ENCODE results near the gene DCAF4L1. TPM values are rescaled to one million over a fixed set of nuclear protein-coding genes. Genes with fewer than 3 reads are reported as not detected.

The DCAF4L1 gene, protein sequence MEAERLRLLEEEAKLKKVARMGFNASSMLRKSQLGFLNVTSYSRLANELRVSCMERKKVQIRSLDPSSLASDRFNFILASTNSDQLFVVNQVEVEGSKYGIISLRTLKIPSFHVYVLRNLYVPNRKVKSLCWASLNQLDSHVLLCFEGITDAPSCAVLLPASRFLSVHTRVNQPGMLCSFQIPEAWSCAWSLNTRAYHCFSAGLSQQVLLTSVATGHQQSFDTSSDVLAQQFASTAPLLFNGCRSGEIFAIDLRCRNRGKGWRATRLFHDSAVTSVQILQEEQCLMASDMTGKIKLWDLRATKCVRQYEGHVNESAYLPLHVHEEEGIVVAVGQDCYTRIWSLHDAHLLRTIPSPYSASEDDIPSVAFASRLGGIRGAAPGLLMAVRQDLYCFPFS
- 0.15 TPM in 1 of 2 replicates, not detected in the other for total RNA-seq

DNA sequence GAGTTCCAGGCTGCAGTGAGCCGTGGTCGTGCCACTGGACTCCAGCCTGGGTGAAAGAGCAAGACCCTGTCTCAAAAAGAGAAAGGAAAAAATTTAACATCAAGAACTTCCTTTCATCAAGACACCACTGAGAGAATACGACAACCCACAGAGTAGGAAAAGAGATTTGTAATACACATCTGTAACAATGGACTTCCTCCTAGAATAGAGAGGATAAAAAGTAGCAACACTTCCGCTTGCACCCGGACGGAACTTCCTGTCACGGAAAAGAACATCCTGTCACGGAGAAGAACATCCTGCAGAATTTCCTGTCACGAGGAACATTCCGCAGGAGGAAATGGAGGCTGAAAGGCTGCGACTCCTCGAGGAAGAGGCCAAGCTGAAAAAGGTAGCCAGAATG lies at the start of gene DCAF4L1:
DCAF4L1 (plus strand) TSS at position 301 of the 400 bp plus-strand sequence; CDS start at position 338, 37 bp downstream.
- DNase-seq (ENCODE audit: low read depth): no peak

- no peak for DNase-seq (ENCODE audit: low read depth)
These were observed 48.6 kb upstream of the DCAF4L1 start for GRCh38 chr4:41932988-41933387.

DNA sequence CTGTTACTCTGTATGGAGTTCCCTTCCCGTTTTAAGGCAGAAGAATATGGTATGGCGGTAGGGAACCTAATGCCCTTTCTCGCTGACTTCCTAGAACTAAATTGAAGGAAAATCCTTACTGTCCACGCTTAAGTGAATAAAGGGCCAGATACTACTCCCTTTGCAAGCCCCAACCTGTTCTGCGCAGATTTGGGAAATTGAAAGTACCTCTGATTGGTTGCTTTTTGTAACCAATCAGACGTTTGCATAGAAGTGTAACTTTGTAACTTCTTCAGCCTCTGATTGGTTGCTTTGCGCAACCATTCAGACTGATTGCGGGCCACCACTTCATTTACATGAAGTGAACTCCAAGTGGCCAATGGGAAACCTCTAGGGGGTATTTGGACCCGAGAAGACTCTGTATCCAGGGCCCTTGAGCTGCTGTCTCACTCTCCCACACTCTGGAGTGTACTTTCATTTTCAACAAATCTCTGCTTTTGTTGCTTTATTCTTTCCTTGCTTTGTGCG lies 47.5 kb upstream of the DCAF4L1 start:
- DNase-seq (ENCODE audit: low read depth): no peak

GRCh38 chr4:41934514-41934900 lies 47.0 kb upstream of the DCAF4L1 start:
- no peak for DNase-seq (ENCODE audit: low read depth)

DNA sequence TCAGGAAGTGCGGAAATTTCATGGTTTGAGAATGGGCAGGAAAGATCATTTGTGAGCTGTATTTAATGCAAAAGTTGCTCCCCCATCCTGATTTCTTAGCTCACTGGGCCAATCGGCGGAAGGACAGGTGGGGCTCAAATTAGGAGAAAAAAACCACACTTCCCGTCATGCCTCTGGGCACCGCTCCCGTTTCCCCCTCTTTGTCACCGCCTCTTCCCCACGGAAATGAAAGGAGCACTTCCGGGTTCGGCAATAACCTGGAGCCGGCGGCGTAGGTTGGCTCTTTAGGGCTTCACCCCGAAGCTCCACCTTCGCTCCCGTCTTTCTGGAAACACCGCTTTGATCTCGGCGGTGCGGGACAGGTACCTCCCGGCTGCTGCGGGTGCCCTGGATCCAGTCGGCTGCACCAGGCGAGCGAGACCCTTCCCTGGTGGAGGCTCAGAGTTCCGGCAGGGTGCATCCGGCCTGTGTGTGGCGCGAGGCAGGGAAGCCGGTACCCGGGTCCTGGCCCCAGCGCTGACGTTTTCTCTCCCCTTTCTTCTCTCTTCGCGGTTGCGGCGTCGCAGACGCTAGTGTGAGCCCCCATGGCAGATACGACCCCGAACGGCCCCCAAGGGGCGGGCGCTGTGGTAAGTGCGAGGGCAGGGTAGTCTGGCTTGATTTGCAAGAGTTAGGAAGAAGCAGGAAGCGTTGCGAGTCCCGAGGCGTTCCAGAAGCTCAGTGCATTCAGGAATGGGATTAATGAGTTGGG lies 46.5 kb upstream of the DCAF4L1 start, which contains the start of gene TMEM33:
TMEM33 (plus strand) TSS at position 529 of the 751 bp plus-strand sequence; CDS start at position 585, 56 bp downstream.
- DNase-seq (ENCODE audit: low read depth): peak; percentile 84

- DNase-seq (ENCODE audit: low read depth): peak; percentile 13
These were observed 45.9 kb upstream of the DCAF4L1 start for GRCh38 chr4:41935652-41936021.

GRCh38 chr4:41939016-41939626 lies 42.4 kb upstream of the DCAF4L1 start:
- DNase-seq (ENCODE audit: low read depth): peak; percentile 52

- DNase-seq (ENCODE audit: low read depth): no peak
These were observed 40.7 kb upstream of the DCAF4L1 start for GRCh38 chr4:41940834-41941233.

- DNase-seq (ENCODE audit: low read depth): no peak
These were observed 38.0 kb upstream of the DCAF4L1 start for GRCh38 chr4:41943506-41943905.

GRCh38 chr4:41944089-41944488 lies 37.5 kb upstream of the DCAF4L1 start:
- no peak for DNase-seq (ENCODE audit: low read depth)

GRCh38 chr4:41949531-41949930 lies 32.0 kb upstream of the DCAF4L1 start:
- DNase-seq (ENCODE audit: low read depth): no peak

- DNase-seq (ENCODE audit: low read depth): peak; percentile 36
These were observed 23.9 kb upstream of the DCAF4L1 start for GRCh38 chr4:41957634-41958033.

GRCh38 chr4:41963105-41963504 lies 18.5 kb upstream of the DCAF4L1 start:
- peak; percentile 16 for DNase-seq (ENCODE audit: low read depth)

DNA sequence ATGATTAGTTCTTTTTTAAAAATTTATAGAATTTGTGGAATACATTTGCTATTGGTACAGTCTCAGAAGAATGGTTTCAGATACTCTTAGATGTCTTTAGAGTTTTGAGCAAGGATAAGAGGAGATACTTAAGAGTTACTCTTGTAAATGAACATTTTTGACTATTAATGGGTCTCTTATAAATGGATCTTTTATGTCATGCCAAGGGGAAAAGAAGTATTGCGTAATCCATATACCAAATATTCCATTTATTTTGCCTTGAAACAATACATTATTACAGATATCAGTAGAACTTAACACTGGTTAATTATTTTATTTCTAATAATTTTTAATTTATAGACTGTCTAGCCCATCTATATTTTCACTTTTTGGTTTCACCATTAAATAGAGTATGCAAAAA lies 17.2 kb upstream of the DCAF4L1 start:
- no peak for DNase-seq (ENCODE audit: low read depth)

DNA sequence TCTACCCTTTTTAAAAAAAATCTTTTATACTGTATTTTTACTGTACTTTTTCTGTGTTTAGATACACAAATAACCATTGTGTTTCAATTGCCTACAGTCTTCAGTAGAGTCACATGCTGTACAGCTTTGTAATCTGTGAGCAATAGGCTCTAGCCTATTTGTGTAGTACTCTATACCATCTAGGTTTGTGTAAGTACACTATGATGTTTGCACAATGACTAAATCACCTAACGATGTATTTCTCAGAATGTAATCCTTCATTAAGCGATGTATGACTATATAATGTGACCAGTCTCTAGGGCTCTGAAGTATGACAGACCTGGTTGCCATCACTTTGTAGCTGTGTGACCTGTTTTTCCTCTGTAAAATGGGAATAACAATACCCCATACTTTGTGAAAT lies 14.2 kb upstream of the DCAF4L1 start:
- no peak for DNase-seq (ENCODE audit: low read depth)

DNA sequence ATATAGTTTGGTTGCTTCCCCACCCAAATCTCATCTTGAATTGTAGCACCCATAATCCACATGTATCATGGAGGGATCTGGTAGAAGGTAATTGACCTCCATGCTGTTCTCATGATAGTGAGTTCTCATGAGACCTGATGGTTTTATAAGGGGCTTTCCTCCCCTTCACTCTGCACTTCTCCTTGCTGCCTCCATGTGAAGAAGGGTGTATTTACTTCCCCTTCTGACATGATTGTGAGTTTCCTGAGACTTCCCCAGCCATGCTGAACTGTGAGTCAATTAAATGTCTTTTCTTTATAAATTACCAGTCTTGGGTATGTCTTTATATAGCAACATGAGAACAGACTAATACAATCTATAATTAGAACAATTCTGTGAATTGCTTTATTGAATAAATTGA lies 11.9 kb upstream of the DCAF4L1 start:
- DNase-seq (ENCODE audit: low read depth): no peak

- no peak for DNase-seq (ENCODE audit: low read depth)
These were observed 6.2 kb upstream of the DCAF4L1 start for GRCh38 chr4:41975341-41975740.

GRCh38 chr4:41976775-41977516 lies 4.6 kb upstream of the DCAF4L1 start:
- DNase-seq (ENCODE audit: low read depth): peak; percentile 25

DNA sequence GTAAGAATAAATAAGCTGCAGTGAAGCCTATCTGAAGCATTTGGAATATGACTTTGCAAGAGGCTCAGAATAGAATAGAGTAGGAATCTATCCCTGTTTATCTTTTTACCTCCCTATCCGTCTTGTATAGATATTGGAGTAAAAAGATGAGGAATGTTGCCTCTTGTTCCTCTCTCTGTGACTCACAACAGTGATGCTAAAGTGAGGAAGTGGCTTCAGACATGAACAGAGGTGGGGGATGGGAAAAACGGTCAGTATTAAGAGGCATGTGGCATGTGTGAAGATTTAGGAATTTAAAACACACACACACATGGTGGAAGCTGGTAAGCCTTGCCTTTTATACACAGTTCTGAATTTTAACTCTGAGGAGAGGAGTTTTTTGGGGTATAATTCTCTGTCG lies 3.8 kb upstream of the DCAF4L1 start:
- DNase-seq (ENCODE audit: low read depth): peak; percentile 16

DNA sequence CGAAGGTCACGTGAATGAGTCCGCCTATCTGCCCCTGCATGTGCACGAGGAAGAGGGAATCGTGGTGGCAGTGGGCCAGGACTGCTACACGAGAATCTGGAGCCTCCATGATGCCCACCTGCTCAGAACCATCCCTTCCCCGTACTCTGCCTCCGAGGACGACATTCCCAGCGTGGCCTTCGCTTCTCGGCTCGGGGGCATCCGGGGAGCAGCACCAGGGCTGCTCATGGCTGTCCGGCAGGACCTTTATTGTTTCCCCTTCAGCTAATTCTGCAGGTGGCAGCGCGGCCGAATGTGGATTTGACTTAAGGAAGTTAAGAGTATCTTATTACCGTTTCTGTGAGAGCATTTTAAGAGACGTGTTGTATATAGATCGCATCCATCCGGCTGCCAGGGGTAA lies 1.2 kb downstream of the DCAF4L1 start:
- no peak for DNase-seq (ENCODE audit: low read depth)

DNA sequence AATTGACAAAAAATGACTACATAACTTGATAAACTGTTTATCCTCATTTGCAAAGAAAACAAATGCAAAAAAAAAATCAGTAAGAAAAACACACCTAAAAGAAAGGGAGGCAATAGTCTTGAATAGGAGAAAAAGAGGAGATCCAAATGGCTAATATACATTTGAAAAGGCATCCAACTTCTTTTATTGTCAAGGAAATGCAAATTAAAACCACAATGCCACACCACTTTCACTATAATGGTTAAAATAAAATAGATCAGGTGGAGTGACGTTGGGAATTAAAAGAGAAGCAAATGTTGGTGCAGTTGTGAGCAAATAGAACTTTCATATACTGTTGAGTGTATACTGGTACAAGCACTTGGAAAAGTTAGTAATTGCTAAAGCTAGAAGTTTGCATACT lies 3.6 kb downstream of the DCAF4L1 start:
- no peak for DNase-seq (ENCODE audit: low read depth)

- no peak for DNase-seq (ENCODE audit: low read depth)
These were observed 8.4 kb downstream of the DCAF4L1 start for GRCh38 chr4:41989994-41990364.

All from renal cortical epithelial cell (primary cell).